Activated CD4-positive, alpha-beta T cell treated with anti-CD3 and anti-CD28 coated beads, Interleukin-10, Interleukin-2, amounts not matched to agents 100 ng/mL and 50 ng/mL, durations not matched to agents 16 hours and 8 hours (primary cell): Measurements from ENCODE around the gene RBFOX1.
"Not testable (repeated sequence)": the region's sequence is repeated elsewhere in the genome, so short reads cannot be mapped to it uniquely, and the experiment has no call there.

Experiments used
- DNase-seq: peaks from one replicate; pipeline ENCODE4 v3.0.0-alpha.2; 2020

Gene RBFOX1

GRCh38 chr16:7487574-7488323, 155.1 kb downstream of the RBFOX1 start:
- DNase-seq, result no peak

- DNase-seq, result no peak
Measured at GRCh38 chr16:7492122-7492521, 159.5 kb downstream of the RBFOX1 start.

GRCh38 chr16:7493133-7493532, 160.5 kb downstream of the RBFOX1 start:
- no peak for DNase-seq

GRCh38 chr16:7497691-7498090, 165.0 kb downstream of the RBFOX1 start:
- DNase-seq, result no peak

- DNase-seq, result no peak
Measured at GRCh38 chr16:7501868-7502267, 169.2 kb downstream of the RBFOX1 start.

DNA sequence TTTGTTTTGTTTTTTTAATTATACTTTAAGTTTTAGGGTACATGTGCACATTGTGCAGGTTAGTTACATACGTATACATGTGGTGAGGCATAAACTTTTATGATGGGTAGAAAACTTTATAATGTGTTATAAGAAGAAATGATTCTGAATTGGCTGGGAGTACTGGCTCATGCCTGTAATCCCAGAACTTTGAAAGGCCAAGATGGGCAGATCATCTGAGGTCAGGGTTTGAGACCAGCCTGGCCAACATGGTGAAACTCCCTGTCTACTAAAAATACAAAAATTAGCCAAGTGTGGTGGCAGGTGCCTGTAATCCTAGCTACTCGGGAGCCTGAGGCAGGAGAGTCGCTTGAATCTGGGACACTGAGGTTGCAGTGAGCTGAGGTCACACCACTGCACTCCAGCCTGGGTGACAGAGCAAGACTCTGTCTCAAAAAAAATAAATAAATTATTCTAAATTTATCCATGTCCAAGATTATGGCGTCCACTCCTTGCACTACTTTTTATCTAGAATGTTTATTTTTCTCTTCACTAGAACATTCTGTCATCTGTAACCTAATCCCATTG, 170.0 kb downstream of the RBFOX1 start:
- DNase-seq, result not testable (repeated sequence)

GRCh38 chr16:7503666-7504065, 171.0 kb downstream of the RBFOX1 start:
- DNase-seq, result no peak

GRCh38 chr16:7504844-7505243, 172.2 kb downstream of the RBFOX1 start:
- DNase-seq, result no peak

GRCh38 chr16:7505495-7505894, 172.8 kb downstream of the RBFOX1 start:
- no peak for DNase-seq

GRCh38 chr16:7506363-7506762, 173.7 kb downstream of the RBFOX1 start:
- DNase-seq, result no peak

GRCh38 chr16:7508656-7509055, 176.0 kb downstream of the RBFOX1 start:
- no peak for DNase-seq

DNA sequence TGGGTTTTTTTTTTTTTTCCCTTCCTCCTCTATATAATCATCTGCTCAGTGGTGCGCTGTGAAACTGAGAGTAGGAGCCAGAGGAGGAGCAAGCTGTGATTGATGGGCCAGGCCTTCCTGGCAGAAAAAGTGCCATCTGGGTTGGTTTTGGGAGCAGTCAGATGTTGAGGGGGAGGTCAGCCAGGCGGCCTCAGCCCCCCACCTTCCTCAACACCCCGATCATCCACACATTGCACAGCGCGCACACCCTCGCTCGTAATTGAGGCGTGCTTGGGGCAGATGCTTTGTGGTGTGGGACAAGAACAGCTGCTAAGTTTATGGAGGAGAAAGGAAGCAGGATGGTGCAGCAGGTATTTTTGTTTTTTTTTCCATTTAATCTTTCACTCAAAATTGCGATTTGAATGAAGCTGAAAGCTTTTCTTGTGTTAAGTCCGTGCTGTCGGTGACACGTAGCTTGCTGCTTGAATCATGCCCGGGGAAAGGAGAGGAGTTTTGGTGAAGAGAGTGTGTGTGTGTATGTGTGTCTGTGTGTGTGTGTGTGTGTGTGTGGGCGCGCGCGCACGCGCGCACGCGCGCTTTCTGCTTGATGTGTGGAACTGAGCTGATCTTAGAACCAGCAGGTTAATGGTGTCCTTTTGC, 177.4 kb downstream of the RBFOX1 start:
- DNase-seq, result no peak

DNA sequence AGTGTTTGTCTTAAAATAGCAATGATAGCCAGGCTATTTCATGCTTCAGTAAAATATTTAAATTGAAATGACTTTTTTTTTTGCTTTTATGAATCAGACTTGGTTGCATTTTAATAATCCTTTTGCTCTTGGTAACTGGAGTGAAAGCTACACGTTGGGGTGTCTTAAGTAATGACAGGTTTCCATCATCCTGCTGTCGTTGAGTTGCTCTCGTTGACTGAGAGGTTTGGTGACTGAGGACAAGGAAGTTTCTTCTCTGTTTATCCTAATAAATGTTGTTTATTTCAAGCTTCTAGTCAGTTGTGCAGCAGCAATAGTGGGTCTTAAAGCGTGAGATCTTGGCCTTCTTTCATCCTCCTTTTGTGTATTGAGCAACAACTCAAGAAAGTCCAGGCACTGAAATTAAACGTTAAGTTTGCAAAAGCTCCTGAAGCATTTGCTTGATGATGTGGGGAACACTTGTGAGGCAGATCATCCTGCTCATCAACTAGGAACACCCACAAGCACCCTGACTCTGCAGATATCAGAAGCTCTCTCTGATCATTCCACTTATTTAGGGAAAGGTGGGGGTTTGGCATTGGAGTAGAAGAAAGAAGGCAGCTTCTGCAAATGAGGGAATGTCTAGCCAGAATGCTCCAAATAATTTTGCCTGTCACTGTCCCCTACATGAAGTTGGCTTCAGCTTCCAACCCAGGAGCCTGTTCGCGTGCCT, 179.1 kb downstream of the RBFOX1 start:
- no peak for DNase-seq

DNA sequence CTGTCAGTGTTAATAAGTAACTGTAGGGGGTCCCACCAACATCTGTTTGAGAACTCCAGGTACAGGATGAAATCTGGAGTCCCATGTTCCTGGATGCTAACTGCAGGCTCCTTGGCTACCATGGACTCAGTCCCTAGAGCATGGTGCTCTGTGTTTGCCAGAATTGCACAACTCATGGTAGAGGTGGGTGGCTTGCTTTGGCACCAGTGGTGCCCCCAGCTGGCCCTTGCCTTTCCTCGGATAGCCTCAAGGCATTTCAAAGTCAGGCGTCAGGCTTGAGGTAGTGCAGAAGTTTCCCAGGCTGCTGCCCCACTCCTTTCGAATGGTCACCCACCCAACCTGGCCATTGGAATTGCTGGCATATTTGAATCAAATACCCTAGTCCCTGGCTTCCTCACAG, 179.9 kb downstream of the RBFOX1 start:
- no peak for DNase-seq

DNA sequence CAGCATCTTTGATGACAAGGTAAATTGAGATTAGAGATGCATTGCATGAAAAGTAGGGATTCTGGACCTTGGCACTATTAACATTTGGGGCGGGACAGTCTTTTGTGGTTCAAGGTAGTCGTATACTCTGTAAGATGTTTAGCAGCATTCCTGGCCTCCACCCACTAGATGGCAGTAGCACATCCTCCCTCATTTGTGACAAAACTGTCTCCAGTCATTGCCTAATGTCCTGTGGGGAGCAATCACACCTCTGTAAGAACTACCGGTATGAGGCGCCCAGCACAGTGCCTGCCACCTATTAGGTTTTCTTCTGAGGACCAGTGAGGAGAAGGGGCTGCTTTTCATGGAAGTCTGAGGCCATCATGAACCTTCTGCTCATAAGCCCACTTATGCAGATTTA, 180.8 kb downstream of the RBFOX1 start:
- peak; percentile 25 for DNase-seq

GRCh38 chr16:7515543-7515942, 182.9 kb downstream of the RBFOX1 start:
- no peak for DNase-seq

GRCh38 chr16:7517496-7517895, 184.9 kb downstream of the RBFOX1 start:
- DNase-seq, result no peak

- DNase-seq, result no peak
Measured at GRCh38 chr16:7518158-7518557, 185.5 kb downstream of the RBFOX1 start.

GRCh38 chr16:7521834-7522233, 189.2 kb downstream of the RBFOX1 start:
- DNase-seq, result no peak

GRCh38 chr16:7524419-7524818, 191.8 kb downstream of the RBFOX1 start:
- no peak for DNase-seq

DNA sequence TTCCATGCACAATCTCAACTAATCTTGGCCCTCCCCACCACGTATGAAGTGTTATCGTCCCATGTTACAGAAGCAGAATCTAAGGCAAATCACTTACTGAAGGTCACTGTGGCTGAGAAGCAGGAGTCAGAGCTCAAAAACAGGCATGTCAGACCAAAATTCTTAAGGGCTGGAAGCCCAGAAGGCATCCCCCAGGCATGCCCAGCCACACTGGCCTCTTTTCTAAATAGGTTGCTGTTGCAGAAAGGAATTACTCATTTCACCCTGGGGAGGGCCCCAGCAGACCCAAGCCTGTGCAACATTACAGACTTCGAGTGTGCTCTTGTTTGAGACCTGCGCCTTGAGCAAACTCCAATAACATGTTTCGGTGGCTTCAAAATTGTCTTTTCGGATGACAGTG, 194.1 kb downstream of the RBFOX1 start:
- no peak for DNase-seq

GRCh38 chr16:7532534-7532933, 199.9 kb downstream of the RBFOX1 start:
- DNase-seq, result no peak

DNA sequence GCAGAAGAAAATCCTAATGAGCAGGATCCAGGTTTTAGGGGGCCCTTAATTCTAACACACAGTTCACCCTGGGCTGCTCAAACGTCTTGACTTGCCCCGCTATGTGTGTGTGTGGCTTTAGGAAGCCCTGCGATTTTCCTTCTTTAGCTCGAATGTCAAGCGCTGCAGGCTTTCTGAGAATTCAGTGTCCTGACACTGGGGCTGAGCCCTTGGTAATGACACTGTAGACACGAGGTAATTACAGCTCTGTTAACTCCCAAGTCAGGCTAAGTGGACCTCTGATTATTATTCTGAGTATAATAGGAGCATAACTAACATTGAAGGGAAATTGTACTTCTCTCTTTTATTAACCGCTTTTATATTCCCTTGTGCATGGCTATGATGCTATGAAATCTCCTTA, 202.1 kb downstream of the RBFOX1 start:
- DNase-seq, result no peak

- DNase-seq, result no peak
Measured at GRCh38 chr16:7541026-7541425, 208.4 kb downstream of the RBFOX1 start.
